HCT116 (cell line): ENCODE results near the gene DDX1. TPM values are rescaled to one million over a fixed set of nuclear protein-coding genes. Genes with fewer than 3 reads are reported as not detected.

ENCODE experiments used
- ATAC-seq: fragments of 200-7000 bp; cut with Tn5 transposase; 2 replicates; pipeline ENCODE4 v1.9.1; 2020; ENCODE audit warnings: mild to moderate bottlenecking, moderate library complexity
- Bru-seq: library from RNA; stranded (reverse); fragments of 400-500 nt; gene quantifications from one replicate; lab custom pipeline; 2021; lab: Mats Ljungman, UMichigan
- BruChase-seq, 2 experiments: library from RNA; stranded (reverse); fragments of 400-500 nt; gene quantifications; one replicate each; lab custom pipeline; 2021; lab: Mats Ljungman, UMichigan
- BruUV-seq: library from RNA; stranded (reverse); fragments of 400-500 nt; replicated peaks from 2 replicates; lab custom pipeline; 2021; lab: Mats Ljungman, UMichigan
- CTCF ChIA-PET: fragments of 300-600 bp; sonication (Branson Sonifier 250); formaldehyde crosslinking; loops from one replicate; lab custom pipeline; 2021; ENCODE audit warnings: antibody characterized with exemption; lab: Charles Lee
- POLR2A ChIA-PET: fragments of 300-600, 350-600 bp; sonication (Branson Sonifier 250); formaldehyde crosslinking; loops from one replicate; lab custom pipeline; 2021; ENCODE audit warnings: antibody characterized with exemption; lab: Charles Lee
- RAD21 ChIA-PET, 2 experiments: fragments of 300-600 bp; sonication (Branson Sonifier 250); formaldehyde crosslinking; loops; one replicate each; lab custom pipeline; 2023; ENCODE audit warnings: low total read pairs in 2 of 2; ENCODE audit not compliant: uncharacterized antibody in 2 of 2, unreplicated experiment in 2 of 2, low non-redundant PET in 1 of 2; lab: Charles Lee
- DNase-seq: peaks from one replicate; pipeline ENCODE4 v3.0.0-alpha.2; 2010; ENCODE audit warnings: low read depth, low spot score
- H2AFZ ChIP-seq: fragments of 200-600 bp; shearing (Covaris generic), sonication (generic); 2 replicates; pipeline ENCODE4 v1.6.1; 2017; ENCODE audit warnings: low read depth, mixed run types, mixed read lengths, antibody characterized with exemption, low read length; ENCODE audit not compliant: poor library complexity, severe bottlenecking
- H3K27ac ChIP-seq: 2 replicates; pipeline ENCODE4 v1.5.1; 2012; ENCODE audit warnings: low read depth, low read length
- H3K27me3 ChIP-seq: fragments of 200-600 bp; sonication (generic); 2 replicates; pipeline ENCODE4 v1.6.1; 2016; ENCODE audit warnings: mixed run types, low read length, mixed read lengths; ENCODE audit not compliant: insufficient read depth
- H3K36me3 ChIP-seq, 2 experiments: fragments of 200-500 bp in 1 of 2; fragments of 200-600 bp in 1 of 2; sonication (Bioruptor generic) in 1 of 2; sonication (generic) in 1 of 2; 2 replicates each; pipeline versions ENCODE4 v1.5.1 to v1.6.1; 2014 to 2016; ENCODE audit warnings: low read length in 2 of 2, inconsistent platforms in 1 of 2, mixed read lengths in 1 of 2, mixed run types in 1 of 2; ENCODE audit not compliant: insufficient read depth in 2 of 2, control insufficient read depth in 1 of 2
- H3K4me1 ChIP-seq, 2 experiments: fragments of 200-600 bp in 1 of 2; sonication (generic) in 1 of 2; 2 replicates each; pipeline versions ENCODE4 v1.5.1 to v1.6.1; 2012 to 2017; ENCODE audit warnings: low read length in 2 of 2, inconsistent platforms in 1 of 2, mild to moderate bottlenecking in 1 of 2, mixed read lengths in 1 of 2, mixed run types in 1 of 2, moderate library complexity in 1 of 2; ENCODE audit not compliant: insufficient read depth in 2 of 2, control insufficient read depth in 1 of 2
- H3K4me2 ChIP-seq: fragments of 200-600 bp; sonication (generic); 2 replicates; pipeline ENCODE4 v1.6.1; 2017; ENCODE audit warnings: mixed run types, low read length, mixed read lengths
- H3K4me3 ChIP-seq, 2 experiments: fragments of 200-600 bp in 1 of 2; sonication (generic) in 1 of 2; replicated peaks in 1 of 2; 2 replicates each; pipeline ENCODE4 v1.5.1; 2011 to 2016; ENCODE audit warnings: low read length in 2 of 2, control low read depth in 1 of 2, low read depth in 1 of 2, mild to moderate bottlenecking in 1 of 2, mixed read lengths in 1 of 2, mixed run types in 1 of 2
- H3K79me2 ChIP-seq: fragments of 200-600 bp; sonication (generic); 2 replicates; pipeline ENCODE4 v1.6.1; 2017; ENCODE audit warnings: mild to moderate bottlenecking, mixed run types, low read length, moderate library complexity, mixed read lengths; ENCODE audit not compliant: insufficient read depth
- H3K9ac ChIP-seq: fragments of 200-600 bp; sonication (generic); 2 replicates; pipeline ENCODE4 v1.6.1; 2016; ENCODE audit warnings: low read length, mixed read lengths
- H3K9me2 ChIP-seq: fragments of 200-600 bp; sonication (generic), shearing (Covaris generic); 2 replicates; pipeline ENCODE4 v1.6.1; 2017; ENCODE audit warnings: mixed run types, mild to moderate bottlenecking, moderate library complexity; ENCODE audit not compliant: insufficient read depth
- H3K9me3 ChIP-seq, 2 experiments: fragments of 200-500 bp in 1 of 2; fragments of 200-600 bp in 1 of 2; sonication (Bioruptor generic) in 1 of 2; sonication (generic) in 1 of 2; 2 replicates each; pipeline ENCODE4 v1.6.1; 2014 to 2017; ENCODE audit warnings: low read length in 2 of 2, mixed read lengths in 2 of 2, inconsistent platforms in 1 of 2, low read depth in 1 of 2, mild to moderate bottlenecking in 1 of 2, mixed run types in 1 of 2, moderate library complexity in 1 of 2; ENCODE audit not compliant: control insufficient read depth in 1 of 2, insufficient read depth in 1 of 2
- H4K20me1 ChIP-seq: fragments of 200-600 bp; sonication (generic), shearing (Covaris generic); 2 replicates; pipeline ENCODE4 v1.6.1; 2017; ENCODE audit warnings: mixed run types, mild to moderate bottlenecking, moderate library complexity; ENCODE audit not compliant: insufficient read depth
- ATF3 ChIP-seq: IDR thresholded peaks from 2 replicates; pipeline ENCODE4 v1.6.1; 2012
- CBX3 ChIP-seq: IDR thresholded peaks from 2 replicates; pipeline ENCODE4 v1.6.1; 2012; ENCODE audit warnings: low read depth
- CEBPB ChIP-seq: IDR thresholded peaks from 2 replicates; pipeline ENCODE4 v1.6.1; 2012; ENCODE audit warnings: low read depth
- CTCF ChIP-seq, 3 experiments: fragments of 200-600 bp in 1 of 3; sonication (generic) in 1 of 3; IDR thresholded peaks in 2 of 3; conservative IDR thresholded peaks in 1 of 3; 2 replicates each; pipeline ENCODE4 v1.5.1; 2012 to 2017; ENCODE audit warnings: low read depth in 2 of 3, low read length in 2 of 3, antibody characterized with exemption in 1 of 3, borderline replicate concordance in 1 of 3, control low read depth in 1 of 3, mild to moderate bottlenecking in 1 of 3, mixed read lengths in 1 of 3, mixed run types in 1 of 3, moderate library complexity in 1 of 3; ENCODE audit not compliant: insufficient read depth in 1 of 3
- EGR1 ChIP-seq: IDR thresholded peaks from 2 replicates; pipeline ENCODE4 v1.6.1; 2012; ENCODE audit warnings: low read depth
- ELF1 ChIP-seq: IDR thresholded peaks from 2 replicates; pipeline ENCODE4 v1.6.1; 2012; ENCODE audit warnings: low read depth, borderline replicate concordance
- EZH2 ChIP-seq: fragments of 200-600 bp; sonication (generic); IDR thresholded peaks from 2 replicates; pipeline ENCODE4 v1.6.1; 2017; ENCODE audit warnings: antibody characterized with exemption, mixed run types
- EZH2phosphoT487 ChIP-seq: fragments of 200-600 bp; IDR thresholded peaks from 2 replicates; pipeline ENCODE4 v1.6.1; 2018; ENCODE audit warnings: antibody characterized with exemption, borderline replicate concordance
- FOSL1 ChIP-seq: IDR thresholded peaks from 2 replicates; pipeline ENCODE4 v1.6.1; 2012; ENCODE audit warnings: low read depth
- MAX ChIP-seq: IDR thresholded peaks from 2 replicates; pipeline ENCODE4 v1.6.1; 2012
- POLR2AphosphoS5 ChIP-seq: IDR thresholded peaks from 2 replicates; pipeline ENCODE4 v1.6.1; 2011; ENCODE audit warnings: mild to moderate bottlenecking, low read depth, low read length, moderate library complexity
- RAD21 ChIP-seq: IDR thresholded peaks from 2 replicates; pipeline ENCODE4 v1.6.1; 2012; ENCODE audit warnings: low read depth, mild to moderate bottlenecking
- SIN3A ChIP-seq: IDR thresholded peaks from 2 replicates; pipeline ENCODE4 v1.6.1; 2012; ENCODE audit warnings: low read depth
- SRF ChIP-seq: IDR thresholded peaks from 2 replicates; pipeline ENCODE4 v1.6.1; 2012; ENCODE audit warnings: low read depth
- TCF7L2 ChIP-seq: IDR thresholded peaks from 2 replicates; pipeline ENCODE4 v1.7.0; 2011; ENCODE audit warnings: borderline replicate concordance, inconsistent platforms; ENCODE audit not compliant: insufficient read depth, insufficient read length; ENCODE audit errors: extremely low read depth
- ZBTB33 ChIP-seq: IDR thresholded peaks from 2 replicates; pipeline ENCODE4 v1.6.1; 2011; ENCODE audit warnings: mild to moderate bottlenecking, low read length, moderate library complexity; ENCODE audit not compliant: insufficient replicate concordance; ENCODE audit errors: extremely low read depth
- ZFX ChIP-seq: fragments of 450-650 bp; IDR thresholded peaks from 2 replicates; pipeline ENCODE4 v1.6.1; 2017
- intact Hi-C: fragments of 100-400 bp; cut with micrococcal nuclease; formaldehyde crosslinking; loops from 2 replicates; pipeline ENCODE4 v1.10.0; 2022
- long read RNA-seq: library from polyadenylated mRNA; unstranded; transcript quantifications from one replicate; pipeline ENCODE4 v2.0.0, GENCODE V29; 2021; ENCODE audit not compliant: unreplicated experiment
- polyA plus RNA-seq: library from polyadenylated mRNA; unstranded; fragments of >200 nt; gene quantifications from 2 replicates; pipeline ENCODE4 v1.2.1, GENCODE V29; 2012; ENCODE audit warnings: missing spikeins
- total RNA-seq: library from RNA; stranded (reverse); gene quantifications from one replicate; pipeline ENCODE4 v1.2.1, GENCODE V29; 2021; ENCODE audit not compliant: unreplicated experiment

The DDX1 gene
- total RNA-seq, result 117 TPM
- 48.1 and 65.6 TPM in 2 replicates for polyA plus RNA-seq
- percentile 90 among the genes with signal in this experiment for Bru-seq, nascent RNA
- percentile 94 among the genes with signal in this experiment for BruChase-seq, experiment 1, labeled RNA remaining after a 6-hour chase
- percentile 89 among the genes with signal in this experiment for BruChase-seq, experiment 2, labeled RNA remaining after a 2-hour chase
- long read RNA-seq, transcript DDX1-201 (26 exons, 2,739 nt), result major isoform, 200 of 260 reads
- long read RNA-seq, partial matches to known transcripts, result 38 of 260 reads
- long read RNA-seq, other reads (novel, unspliced or antisense), result 22 of 260 reads

- ATAC-seq, result peak; percentile 91
- intact Hi-C loops, result loop anchor here (2.0 kb wide), 1 partner anchor 31 kb away; the partner anchor contains the start of gene NBAS
- Histone ChIP-seq H3K9me3 (no peaks in the 10 kb centered on the region), H3K27me3 (no peaks in the 10 kb centered on the region), H3K36me3 (peaks cover 15 to 17% of the 10 kb centered on the region in 2 experiments), H3K79me2 (peaks cover 48% of the 10 kb centered on the region), H2AFZ (peak within 1 kb of the TSS; percentile 3), H4K20me1 (no peaks in the 10 kb centered on the region), H3K27ac (peak within 1 kb of the TSS; percentile 88), H3K9ac (peak within 1 kb of the TSS; percentile 90), H3K4me1 (peaks cover 0 to 10% of the 10 kb centered on the region in 2 experiments; a peak in 2 of 4 replicates), H3K9me2 (no peaks in the 10 kb centered on the region), H3K4me2 (peak within 1 kb of the TSS; percentile 92), H3K4me3 (peak within 1 kb of the TSS; percentile 93 to 97)
- TSS peak; percentile 59 for BruUV-seq
- CTCF ChIA-PET, result no interaction called here
- peak; percentile 54 for DNase-seq
- RAD21 ChIA-PET, result no interaction called here
- POLR2A ChIA-PET, result no interaction called here
- TF ChIP-seq SRF (no peak), FOSL1 (no peak), CEBPB (no peak), EGR1 (no peak), ELF1 (peak; percentile 39; the same call in 1 of the 2 replicates), RAD21 (no peak), CTCF (IDR thresholded peaks at IDR 0.05 in 2 of 3, conservative IDR thresholded peaks at IDR 0.05 in 1 of 3; ENCODE audit: borderline replicate concordance in 1 of 3, insufficient read depth in 1 of 3, low read depth in 2 of 3, low read length in 2 of 3) (no peak), ZFX (peak; percentile 88), EZH2phosphoT487 (no peak), SIN3A (peak; percentile 79), ZBTB33 (peak; percentile 71), POLR2AphosphoS5 (peak; percentile 88), MAX (peak; percentile 94), CBX3 (peak; percentile 92), ATF3 (no peak), TCF7L2 (peak; percentile 38), EZH2 (no peak)
Measured at GRCh38 chr2:15591692-15592463, at the start of gene DDX1. Gene DDX1, plus strand, starts transcription at chr2:15591868. Its CDS starts 66 bp downstream, at chr2:15591934.
